Stimulated activated memory B cell treated with anti-CD40 and anti-IgM and Interleukin-4, amounts not matched to agents 10 μg/mL and 1 μg/mL and 100 μg/mL, for 72 hours (primary cell): ENCODE data around the gene IL1RL1.

Experiments
- ATAC-seq: fragments of 150-1000 bp; cut with Tn5 transposase; 2 replicates; pipeline ENCODE4 v1.10.0; 2021
- H3K27ac Mint-ChIP-seq: one replicate; pipeline ENCODE4 v1.8.0; 2022; ENCODE audit warnings: mild to moderate bottlenecking, mixed read lengths
- H3K27me3 Mint-ChIP-seq: one replicate; pipeline ENCODE4 v1.8.0; 2022; ENCODE audit warnings: mixed read lengths
- H3K36me3 Mint-ChIP-seq: one replicate; pipeline ENCODE4 v1.8.0; 2022; ENCODE audit warnings: mixed read lengths
- H3K4me1 Mint-ChIP-seq: one replicate; pipeline ENCODE4 v1.8.0; 2022; ENCODE audit warnings: mixed read lengths
- H3K4me3 Mint-ChIP-seq: one replicate; pipeline ENCODE4 v1.8.0; 2022; ENCODE audit warnings: mild to moderate bottlenecking, moderate library complexity, mixed read lengths
- H3K9me3 Mint-ChIP-seq: one replicate; pipeline ENCODE4 v1.8.0; 2022; ENCODE audit warnings: mixed read lengths

Gene IL1RL1

GRCh38 chr2:102365763-102366162 is 54.4 kb downstream of the IL1RL1 start:
- Mint-ChIP-seq H3K27ac (no peak overlapping the region), H3K9me3 (peaks cover 13% of the 10 kb centered on the region), H3K36me3 (peaks cover 47% of the 10 kb centered on the region), H3K4me3 (no peak overlapping the region), H3K4me1 (peaks cover 21% of the 10 kb centered on the region), H3K27me3 (no peaks in the 10 kb centered on the region)
- no peak for ATAC-seq

GRCh38 chr2:102366406-102367112 is 55.2 kb downstream of the IL1RL1 start:
- no peaks in the 10 kb centered on the region for H3K27me3 Mint-ChIP-seq
- peaks cover 21% of the 10 kb centered on the region for H3K4me1 Mint-ChIP-seq
- H3K4me3 Mint-ChIP-seq = no peak overlapping the region
- ATAC-seq = peak; percentile 87
- peak overlapping the region; percentile 79 for H3K27ac Mint-ChIP-seq
- peaks cover 13% of the 10 kb centered on the region for H3K9me3 Mint-ChIP-seq
- H3K36me3 Mint-ChIP-seq = peaks cover 47% of the 10 kb centered on the region

GRCh38 chr2:102367331-102367971 is 56.1 kb downstream of the IL1RL1 start:
- ATAC-seq = peak; percentile 78
- Mint-ChIP-seq H3K27me3 (no peaks in the 10 kb centered on the region), H3K9me3 (peaks cover 13% of the 10 kb centered on the region), H3K36me3 (peaks cover 46% of the 10 kb centered on the region), H3K4me3 (no peak overlapping the region), H3K27ac (peak overlapping the region; percentile 79), H3K4me1 (peaks cover 21% of the 10 kb centered on the region)

DNA sequence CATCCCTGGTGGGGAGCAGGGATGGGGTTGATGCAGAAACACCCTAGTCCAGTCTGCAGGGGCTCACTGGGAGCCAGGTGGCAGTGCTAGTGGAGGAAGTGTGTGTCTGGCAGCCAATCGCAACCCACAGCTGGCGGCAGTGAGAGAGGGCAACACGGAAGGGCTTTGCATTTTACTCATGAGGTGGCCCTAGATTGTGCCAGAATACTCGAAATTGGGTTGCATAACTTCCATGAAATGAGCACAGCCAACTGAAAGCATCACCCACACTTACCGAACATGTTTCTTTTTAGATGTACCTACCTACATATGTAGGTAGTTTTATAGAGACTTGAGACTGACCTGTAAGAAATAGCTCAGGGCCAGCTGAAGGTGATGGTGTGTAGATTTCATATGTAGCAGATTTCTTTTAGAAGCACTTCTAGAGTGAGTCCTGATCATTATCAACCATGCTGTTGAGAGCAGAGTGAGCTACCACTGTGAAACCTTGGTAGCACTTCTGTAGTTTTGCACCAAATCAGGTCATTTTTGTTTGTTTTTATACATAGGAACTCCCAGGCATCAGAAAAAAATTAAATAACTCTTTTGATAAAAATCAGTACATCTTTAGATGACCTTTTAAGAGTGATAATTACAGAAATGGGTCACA is 57.2 kb downstream of the IL1RL1 start:
- H3K36me3 Mint-ChIP-seq = peaks cover 35% of the 10 kb centered on the region

DNA sequence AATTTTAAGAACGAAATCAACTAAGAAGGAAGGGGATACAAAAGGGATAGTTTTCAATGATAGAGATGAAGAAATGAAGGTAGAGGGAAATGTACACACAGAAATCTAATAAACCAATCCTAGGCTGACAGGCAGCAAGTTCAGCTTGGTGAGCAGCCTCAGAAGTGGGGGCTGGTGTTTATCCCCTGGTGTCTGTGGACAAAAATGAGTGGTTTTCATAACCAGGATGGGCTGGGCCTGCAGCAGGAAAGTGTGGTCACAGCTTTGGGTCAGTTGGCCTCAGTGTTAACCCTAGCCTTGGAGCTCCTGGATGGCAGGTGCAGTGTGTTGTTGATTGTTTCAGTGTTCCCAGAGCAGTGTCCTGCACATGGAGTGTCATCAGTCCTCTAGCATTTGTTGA is 58.5 kb downstream of the IL1RL1 start:
- H3K27ac Mint-ChIP-seq = no peak overlapping the region
- no peaks in the 10 kb centered on the region for H3K27me3 Mint-ChIP-seq
- H3K36me3 Mint-ChIP-seq = peaks cover 23% of the 10 kb centered on the region
- H3K9me3 Mint-ChIP-seq = peaks cover 12% of the 10 kb centered on the region
- no peak for ATAC-seq
- peaks cover 21% of the 10 kb centered on the region for H3K4me1 Mint-ChIP-seq
- H3K4me3 Mint-ChIP-seq = no peak overlapping the region

More for the DNA sequence above, 57.2 kb downstream of the IL1RL1 start:
- Mint-ChIP-seq H3K4me3 (no peak overlapping the region), H3K9me3 (peaks cover 13% of the 10 kb centered on the region), H3K4me1 (peaks cover 21% of the 10 kb centered on the region), H3K27me3 (no peaks in the 10 kb centered on the region), H3K27ac (no peak overlapping the region)
- no peak for ATAC-seq

DNA sequence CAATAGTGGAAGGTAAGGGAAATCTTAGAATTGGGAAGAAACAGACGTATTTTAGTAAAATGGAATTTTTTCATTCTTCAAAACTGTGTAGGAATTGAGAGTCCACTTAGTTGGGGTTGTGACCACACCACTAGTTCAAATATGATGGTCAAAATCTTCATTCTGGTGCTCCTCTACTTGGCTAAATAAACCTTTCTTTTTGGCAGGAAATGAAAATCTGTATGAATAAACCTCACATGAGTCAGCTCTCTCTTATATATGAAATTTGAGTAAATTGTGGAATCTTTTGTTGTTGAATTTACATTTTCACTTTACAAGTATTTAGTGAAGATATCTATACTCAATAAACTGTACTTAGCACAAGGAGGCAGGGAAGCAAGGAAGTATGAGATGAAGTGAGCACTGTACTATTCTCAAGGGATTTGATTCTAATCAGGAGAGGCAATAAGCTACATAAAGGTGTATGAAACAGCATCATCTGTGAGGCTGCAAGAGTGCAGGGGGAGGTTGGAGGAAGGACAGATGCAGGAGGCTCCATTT is 64.8 kb downstream of the IL1RL1 start:
- no peaks in the 10 kb centered on the region for H3K4me1 Mint-ChIP-seq
- H3K4me3 Mint-ChIP-seq = no peak overlapping the region
- H3K27me3 Mint-ChIP-seq = no peaks in the 10 kb centered on the region
- no peak overlapping the region for H3K27ac Mint-ChIP-seq
- H3K36me3 Mint-ChIP-seq = peaks cover 4% of the 10 kb centered on the region
- ATAC-seq = no peak
- H3K9me3 Mint-ChIP-seq = no peaks in the 10 kb centered on the region

- H3K27me3 Mint-ChIP-seq = no peaks in the 10 kb centered on the region
- ATAC-seq = no peak
- H3K4me1 Mint-ChIP-seq = no peaks in the 10 kb centered on the region
- H3K27ac Mint-ChIP-seq = no peak overlapping the region
- peaks cover 9% of the 10 kb centered on the region for H3K9me3 Mint-ChIP-seq
- peaks cover 34% of the 10 kb centered on the region for H3K36me3 Mint-ChIP-seq
- no peak overlapping the region for H3K4me3 Mint-ChIP-seq
These were observed 72.4 kb downstream of the IL1RL1 start for GRCh38 chr2:102383722-102384121.

GRCh38 chr2:102385522-102385921 is 74.2 kb downstream of the IL1RL1 start:
- Mint-ChIP-seq H3K36me3 (peaks cover 41% of the 10 kb centered on the region), H3K9me3 (peaks cover 9% of the 10 kb centered on the region), H3K4me1 (no peaks in the 10 kb centered on the region), H3K27me3 (no peaks in the 10 kb centered on the region), H3K4me3 (no peak overlapping the region), H3K27ac (no peak overlapping the region)
- no peak for ATAC-seq

DNA sequence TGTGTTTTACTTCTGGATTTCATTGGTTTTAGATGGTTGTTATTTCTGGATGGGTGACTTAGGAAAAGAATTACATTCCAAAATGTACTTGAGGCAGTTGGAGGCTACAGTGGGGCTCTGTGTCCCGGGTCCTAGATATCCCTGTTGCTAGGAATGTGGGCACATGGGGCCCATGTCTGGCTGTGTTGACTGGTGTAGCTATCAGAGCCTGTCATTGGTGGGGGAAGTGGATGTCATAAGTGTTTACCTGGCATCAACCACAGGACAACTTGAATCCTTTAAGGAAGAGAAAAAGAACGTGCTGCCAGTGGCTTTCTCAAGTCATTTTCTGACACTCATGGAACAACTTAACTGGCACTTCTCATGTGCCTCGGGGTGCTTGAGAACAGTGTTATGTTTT is 74.6 kb downstream of the IL1RL1 start:
- H3K9me3 Mint-ChIP-seq = peaks cover 9% of the 10 kb centered on the region
- peaks cover 41% of the 10 kb centered on the region for H3K36me3 Mint-ChIP-seq
- H3K27ac Mint-ChIP-seq = no peak overlapping the region
- H3K27me3 Mint-ChIP-seq = no peaks in the 10 kb centered on the region
- H3K4me3 Mint-ChIP-seq = no peak overlapping the region
- no peak for ATAC-seq
- no peaks in the 10 kb centered on the region for H3K4me1 Mint-ChIP-seq

- no peaks in the 10 kb centered on the region for H3K27me3 Mint-ChIP-seq
- no peaks in the 10 kb centered on the region for H3K4me1 Mint-ChIP-seq
- peaks cover 41% of the 10 kb centered on the region for H3K36me3 Mint-ChIP-seq
- peak; percentile 16 for ATAC-seq
- peaks cover 9% of the 10 kb centered on the region for H3K9me3 Mint-ChIP-seq
- no peak overlapping the region for H3K4me3 Mint-ChIP-seq
- H3K27ac Mint-ChIP-seq = no peak overlapping the region
These were observed 75.6 kb downstream of the IL1RL1 start for GRCh38 chr2:102386867-102387541.

GRCh38 chr2:102387763-102388546 is 76.6 kb downstream of the IL1RL1 start:
- H3K4me1 Mint-ChIP-seq = no peaks in the 10 kb centered on the region
- no peaks in the 10 kb centered on the region for H3K27me3 Mint-ChIP-seq
- no peak overlapping the region for H3K27ac Mint-ChIP-seq
- H3K4me3 Mint-ChIP-seq = no peak overlapping the region
- no peak for ATAC-seq
- peaks cover 9% of the 10 kb centered on the region for H3K9me3 Mint-ChIP-seq
- peaks cover 37% of the 10 kb centered on the region for H3K36me3 Mint-ChIP-seq

- peaks cover 14% of the 10 kb centered on the region for H3K36me3 Mint-ChIP-seq
- no peak overlapping the region for H3K4me3 Mint-ChIP-seq
These were observed 80.2 kb downstream of the IL1RL1 start for GRCh38 chr2:102391565-102391964.

DNA sequence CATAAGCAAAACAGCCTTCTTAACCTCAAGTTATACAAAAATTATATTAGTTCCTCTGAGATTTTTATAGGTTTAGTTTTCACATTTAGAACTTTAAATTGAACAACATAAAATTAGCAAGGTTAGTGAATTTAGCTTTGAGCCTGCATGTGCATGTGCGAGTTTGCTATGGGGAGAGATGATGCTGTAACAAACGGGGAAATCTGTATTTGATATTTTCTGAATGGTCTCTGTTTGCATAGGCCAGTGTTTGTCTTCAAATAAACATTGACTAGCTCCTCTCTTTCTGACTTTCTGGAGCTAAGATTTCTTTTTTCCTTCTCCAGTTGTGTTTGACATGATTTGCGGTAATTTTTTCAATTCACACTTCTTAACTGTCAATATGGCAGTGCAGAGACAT is 80.7 kb downstream of the IL1RL1 start:
- Mint-ChIP-seq H3K36me3 (peaks cover 14% of the 10 kb centered on the region), H3K27ac (no peak overlapping the region)

More at GRCh38 chr2:102391565-102391964, 80.2 kb downstream of the IL1RL1 start:
- no peaks in the 10 kb centered on the region for H3K4me1 Mint-ChIP-seq
- H3K27ac Mint-ChIP-seq = no peak overlapping the region
- no peaks in the 10 kb centered on the region for H3K27me3 Mint-ChIP-seq
- ATAC-seq = no peak
- H3K9me3 Mint-ChIP-seq = no peaks in the 10 kb centered on the region

GRCh38 chr2:102392942-102393341 is 81.6 kb downstream of the IL1RL1 start:
- no peaks in the 10 kb centered on the region for H3K4me1 Mint-ChIP-seq
- H3K27me3 Mint-ChIP-seq = no peaks in the 10 kb centered on the region
- H3K36me3 Mint-ChIP-seq = peaks cover 8% of the 10 kb centered on the region
- H3K9me3 Mint-ChIP-seq = no peaks in the 10 kb centered on the region
- no peak for ATAC-seq
- H3K4me3 Mint-ChIP-seq = no peak overlapping the region
- H3K27ac Mint-ChIP-seq = no peak overlapping the region

More for the DNA sequence above, 80.7 kb downstream of the IL1RL1 start:
- H3K4me3 Mint-ChIP-seq = no peak overlapping the region
- no peaks in the 10 kb centered on the region for H3K4me1 Mint-ChIP-seq
- no peaks in the 10 kb centered on the region for H3K9me3 Mint-ChIP-seq
- no peak for ATAC-seq
- no peaks in the 10 kb centered on the region for H3K27me3 Mint-ChIP-seq
